ENCODE results near the gene INPP1.

GRCh38 chr2:190325588-190325987 lies 17.8 kb upstream of the INPP1 start:
- no peak for TF ChIP-seq CTCF (IDR thresholded peaks at IDR 0.05)
- no peak for TF ChIP-seq POLR2A (IDR thresholded peaks at IDR 0.05)
